Measurements from ENCODE around the gene HOXD13.
A peak's percentile ranks its signal among the peaks of the same experiment; 100 is the strongest.

HOXD13 gene

GRCh38 chr2:176096986-176097819 is 4.7 kb downstream of the HOXD13 start:
- TF ChIP-seq CTCF (IDR thresholded peaks at IDR 0.05; ENCODE audit: low read depth, low read length) (peak; percentile 90), MYC (IDR thresholded peaks at IDR 0.05; ENCODE audit: low read depth, low read length) (peak; percentile 37), MAX (IDR thresholded peaks at IDR 0.05; ENCODE audit: low read depth, low read length) (0 out of 2 replicates have a peak, but pooled peaks have one; percentile 20), POLR2A (IDR thresholded peaks at IDR 0.05; ENCODE audit: extremely low read depth, insufficient read length) (peak; percentile 47)
- DNase-seq (ENCODE audit: low read depth), result peak; percentile 98
- peak overlapping the region; percentile 86 for H3K4me3 ChIP-seq (ENCODE audit: low read depth, low read length)

- no peak for DNase-seq (ENCODE audit: low read depth)
- no peak for TF ChIP-seq MAX (IDR thresholded peaks at IDR 0.05; ENCODE audit: low read depth, low read length)
- TF ChIP-seq POLR2A (IDR thresholded peaks at IDR 0.05; ENCODE audit: extremely low read depth, insufficient read length), result no peak
- TF ChIP-seq CTCF (IDR thresholded peaks at IDR 0.05; ENCODE audit: low read depth, low read length), result no peak
- no peak for TF ChIP-seq MYC (IDR thresholded peaks at IDR 0.05; ENCODE audit: low read depth, low read length)
- peak overlapping the region; percentile 86 for H3K4me3 ChIP-seq (ENCODE audit: low read depth, low read length)
Measured at GRCh38 chr2:176097820-176098365, 5.4 kb downstream of the HOXD13 start.

GRCh38 chr2:176098366-176099158 is 6.0 kb downstream of the HOXD13 start:
- DNase-seq (ENCODE audit: low read depth), result peak; percentile 65
- no peak for TF ChIP-seq CTCF (IDR thresholded peaks at IDR 0.05; ENCODE audit: low read depth, low read length)
- no peak for TF ChIP-seq MAX (IDR thresholded peaks at IDR 0.05; ENCODE audit: low read depth, low read length)
- no peak for TF ChIP-seq MYC (IDR thresholded peaks at IDR 0.05; ENCODE audit: low read depth, low read length)
- TF ChIP-seq POLR2A (IDR thresholded peaks at IDR 0.05; ENCODE audit: extremely low read depth, insufficient read length), result no peak
- peak overlapping the region; percentile 86 for H3K4me3 ChIP-seq (ENCODE audit: low read depth, low read length)

- no peak for TF ChIP-seq MYC (IDR thresholded peaks at IDR 0.05; ENCODE audit: low read depth, low read length)
- TF ChIP-seq POLR2A (IDR thresholded peaks at IDR 0.05; ENCODE audit: extremely low read depth, insufficient read length), result no peak
- no peak for TF ChIP-seq CTCF (IDR thresholded peaks at IDR 0.05; ENCODE audit: low read depth, low read length)
- TF ChIP-seq MAX (IDR thresholded peaks at IDR 0.05; ENCODE audit: low read depth, low read length), result no peak
- no peak overlapping the region for H3K4me3 ChIP-seq (ENCODE audit: low read depth, low read length)
- no peak for DNase-seq (ENCODE audit: low read depth)
Measured at GRCh38 chr2:176099159-176099727, 6.7 kb downstream of the HOXD13 start.

GRCh38 chr2:176099728-176100546 is 7.4 kb downstream of the HOXD13 start, which contains the start of gene HOXD12:
HOXD12 (plus strand) TSS chr2:176099795; CDS start chr2:176099802, 7 bp downstream.
- H3K4me3 ChIP-seq (ENCODE audit: low read depth, low read length), result no peak within 1 kb of the TSS
- no peak for DNase-seq (ENCODE audit: low read depth)
- no peak for TF ChIP-seq MAX (IDR thresholded peaks at IDR 0.05; ENCODE audit: low read depth, low read length)
- no peak for TF ChIP-seq CTCF (IDR thresholded peaks at IDR 0.05; ENCODE audit: low read depth, low read length)
- no peak for TF ChIP-seq MYC (IDR thresholded peaks at IDR 0.05; ENCODE audit: low read depth, low read length)
- no peak for TF ChIP-seq POLR2A (IDR thresholded peaks at IDR 0.05; ENCODE audit: extremely low read depth, insufficient read length)
